HepG2 (cell line): Measurements from ENCODE around the gene NPHP4. TPM values are rescaled to one million over a fixed set of nuclear protein-coding genes. Genes with fewer than 3 reads are reported as not detected.

Experiments used
- BRD4 ChIP-seq: sonication (generic); formaldehyde crosslinking; IDR thresholded peaks from 2 replicates; pipeline ENCODE4 v1.4.0; 2020; ENCODE audit warnings: missing genetic modification reagents
- CTCF ChIP-seq: sonication (generic); formaldehyde crosslinking; IDR thresholded peaks from 2 replicates; pipeline ENCODE4 v1.5.0; 2020; ENCODE audit warnings: mild to moderate bottlenecking, missing genetic modification reagents, moderate library complexity
- HMG20A ChIP-seq: IDR thresholded peaks from 2 replicates; pipeline ENCODE4 v1.6.1; 2016; ENCODE audit warnings: borderline replicate concordance
- HNF4A ChIP-seq: sonication (generic); formaldehyde crosslinking; IDR thresholded peaks from 2 replicates; pipeline ENCODE4 v1.4.0; 2020; ENCODE audit warnings: missing genetic modification reagents
- KAT2B ChIP-seq: fragments of 150-350 bp; IDR thresholded peaks from 2 replicates; pipeline ENCODE4 v1.6.1; 2014; ENCODE audit warnings: low read depth, low read length, borderline replicate concordance
- KAT8 ChIP-seq: IDR thresholded peaks from 2 replicates; pipeline ENCODE4 v1.6.1; 2016; ENCODE audit warnings: missing genetic modification reagents, missing compliant biosample characterization
- KLF6 ChIP-seq: IDR thresholded peaks from 2 replicates; pipeline ENCODE4 v1.8.0; 2016; ENCODE audit warnings: missing biosample characterization, missing genetic modification reagents
- NCOR1 ChIP-seq: fragments of 200-600 bp; sonication (generic); IDR thresholded peaks from 2 replicates; pipeline ENCODE4 v1.7.0; 2017; ENCODE audit warnings: antibody characterized with exemption, low read length, borderline replicate concordance
- NR2F6 ChIP-seq, 2 experiments: IDR thresholded peaks; 2 replicates each; pipeline ENCODE4 v1.6.1; 2016; ENCODE audit warnings: antibody characterized with exemption in 1 of 2, mild to moderate bottlenecking in 1 of 2
- PHF20 ChIP-seq: sonication (generic); formaldehyde crosslinking; IDR thresholded peaks from 2 replicates; pipeline ENCODE4 v1.5.0; 2020; ENCODE audit warnings: mild to moderate bottlenecking, missing genetic modification reagents
- REXO4 ChIP-seq: sonication (generic); formaldehyde crosslinking; IDR thresholded peaks from 2 replicates; pipeline ENCODE4 v1.8.0; 2022; ENCODE audit warnings: missing genetic modification reagents, mild to moderate bottlenecking, borderline replicate concordance
- TFE3 ChIP-seq: IDR thresholded peaks from 2 replicates; pipeline ENCODE4 v1.6.1; 2016
- ZFP1 ChIP-seq: IDR thresholded peaks from 2 replicates; pipeline ENCODE4 v1.6.1; 2016
- ZFY ChIP-seq: sonication (generic); formaldehyde crosslinking; IDR thresholded peaks from 2 replicates; pipeline ENCODE4 v1.4.0; 2020; ENCODE audit warnings: missing genetic modification reagents
- ZNF446 ChIP-seq: sonication (generic); formaldehyde crosslinking; IDR thresholded peaks from 2 replicates; pipeline ENCODE4 v1.5.0; 2020; ENCODE audit warnings: mild to moderate bottlenecking, missing genetic modification reagents
- ZNF646 ChIP-seq: sonication (generic); formaldehyde crosslinking; IDR thresholded peaks from 2 replicates; pipeline ENCODE4 v1.9.0; 2021; ENCODE audit warnings: mild to moderate bottlenecking, missing genetic modification reagents
- ZNF800 ChIP-seq: sonication (generic); formaldehyde crosslinking; IDR thresholded peaks from 2 replicates; pipeline ENCODE4 v1.4.0; 2020; ENCODE audit warnings: missing genetic modification reagents
- ZSCAN21 ChIP-seq: sonication (generic); formaldehyde crosslinking; IDR thresholded peaks from 2 replicates; pipeline ENCODE4 v1.8.0; 2022; ENCODE audit warnings: mild to moderate bottlenecking, missing genetic modification reagents, moderate library complexity, borderline replicate concordance
- polyA plus RNA-seq, 8 experiments: library from polyadenylated mRNA; depleted of rRNA in 3 of 8; stranded (reverse) in 7 of 8; unstranded in 1 of 8; fragments of >200 nt; fragmentation: Illumina TruSeq in 4 of 8; extraction: Trizol in 4 of 8; gene quantifications; 2 replicates each; pipeline versions ENCODE4 v1.2.1 to v1.2.3, GENCODE V29; 2011 to 2016; ENCODE audit warnings: low read depth in 4 of 8, missing spikeins in 1 of 8, mixed read lengths in 1 of 8; ENCODE audit not compliant: insufficient read depth in 1 of 8
- total RNA-seq, 5 experiments: library from RNA; depleted of rRNA; stranded (reverse); fragments of >200 nt; fragmentation: Illumina TruSeq; extraction: Trizol; gene quantifications; 2 replicates each; pipeline ENCODE4 v1.2.3, GENCODE V29; 2016; ENCODE audit warnings: low read depth in 1 of 5

NPHP4 gene
- total and polyA plus RNA-seq, 2 of the 13 experiments (the other 11 are each of a cell fraction or from before 2014, with no cell fraction given), result 4.4 to 6.8 TPM

GRCh38 chr1:5949085-5949760, 43.0 kb downstream of the NPHP4 start (continued):
- peak; percentile 84 for TF ChIP-seq HNF4A (CRISPR knock-in tag)
- peak; percentile 86 for TF ChIP-seq ZNF646
- TF ChIP-seq ZSCAN21 (CRISPR knock-in tag), result peak; percentile 76
- TF ChIP-seq KAT8, result 0 out of 2 replicates have a peak, but pooled peaks have one; percentile 33
- TF ChIP-seq KLF6, result no peak
- TF ChIP-seq TFE3 (CRISPR knock-in tag), result peak; percentile 90
- peak; percentile 54; the same call in 1 of the 2 replicates for TF ChIP-seq NCOR1
- TF ChIP-seq REXO4 (CRISPR knock-in tag), result peak; percentile 67; the same call in 1 of the 2 replicates
- 0 out of 2 replicates have a peak, but pooled peaks have one; percentile 42 for TF ChIP-seq ZFP1 (CRISPR knock-in tag)
- TF ChIP-seq HMG20A (CRISPR knock-in tag), result no peak
- no peak for TF ChIP-seq KAT2B
- TF ChIP-seq ZFY, result peak; percentile 44; the same call in 1 of the 2 replicates
- TF ChIP-seq PHF20 (CRISPR knock-in tag), result no peak
- TF ChIP-seq CTCF, result peak; percentile 61
- no peak for TF ChIP-seq ZNF800 (CRISPR knock-in tag)
- TF ChIP-seq BRD4 (CRISPR knock-in tag), result peak; percentile 67; the same call in 1 of the 2 replicates
- TF ChIP-seq NR2F6 (IDR thresholded peaks at IDR 0.05), result no peak
- TF ChIP-seq NR2F6 (CRISPR knock-in tag; IDR thresholded peaks at IDR 0.05), result peak; percentile 59; the same call in 1 of the 2 replicates
- no peak for TF ChIP-seq ZNF446 (CRISPR knock-in tag)
